HepG2 (cell line): ENCODE measurements around the gene DNAJA3. TPM values are rescaled to one million over a fixed set of nuclear protein-coding genes. Genes with fewer than 3 reads are reported as not detected.

ENCODE experiments used
- CENPX ChIP-seq: sonication (generic); formaldehyde crosslinking; IDR thresholded peaks from 2 replicates; pipeline ENCODE4 v1.9.0; 2021; ENCODE audit warnings: mild to moderate bottlenecking, missing genetic modification reagents, moderate library complexity
- E2F5 ChIP-seq: sonication (generic); formaldehyde crosslinking; conservative IDR thresholded peaks from 2 replicates; pipeline ENCODE4 v1.4.0; 2020; ENCODE audit warnings: missing genetic modification reagents
- HDAC2 ChIP-seq: sonication (generic); formaldehyde crosslinking; IDR thresholded peaks from 2 replicates; pipeline ENCODE4 v1.4.0; 2020; ENCODE audit warnings: missing genetic modification reagents
- KLF15 ChIP-seq: sonication (generic); formaldehyde crosslinking; IDR thresholded peaks from 2 replicates; pipeline ENCODE4 v1.8.1; 2023; ENCODE audit warnings: borderline replicate concordance, mild to moderate bottlenecking, inconsistent platforms, missing genetic modification reagents, mixed read lengths
- MAF1 ChIP-seq: sonication (generic); formaldehyde crosslinking; IDR thresholded peaks from 2 replicates; pipeline ENCODE4 v1.5.0; 2020; ENCODE audit warnings: missing genetic modification reagents, borderline replicate concordance
- MED1 ChIP-seq: sonication (generic); formaldehyde crosslinking; IDR thresholded peaks from 2 replicates; pipeline ENCODE4 v1.4.0; 2020; ENCODE audit warnings: missing genetic modification reagents
- RCOR2 ChIP-seq: IDR thresholded peaks from 2 replicates; pipeline ENCODE4 v1.6.1; 2016; ENCODE audit warnings: missing biosample characterization, missing genetic modification reagents
- SRF ChIP-seq: IDR thresholded peaks from 2 replicates; pipeline ENCODE4 v1.6.1; 2011; ENCODE audit warnings: mild to moderate bottlenecking, low read depth, low read length, moderate library complexity
- TARDBP ChIP-seq: sonication (generic); formaldehyde crosslinking; IDR thresholded peaks from 2 replicates; pipeline ENCODE4 v1.8.0; 2022; ENCODE audit warnings: mild to moderate bottlenecking, missing genetic modification reagents
- TBX2 ChIP-seq: sonication (generic); formaldehyde crosslinking; IDR thresholded peaks from 2 replicates; pipeline ENCODE4 v1.5.0; 2020; ENCODE audit warnings: missing genetic modification reagents, mild to moderate bottlenecking, borderline replicate concordance
- TOE1 ChIP-seq: sonication (generic); formaldehyde crosslinking; IDR thresholded peaks from 2 replicates; pipeline ENCODE4 v1.4.0; 2020; ENCODE audit warnings: mild to moderate bottlenecking, missing genetic modification reagents
- TRIM22 ChIP-seq: fragments of 450-650 bp; IDR thresholded peaks from 2 replicates; pipeline ENCODE4 v1.6.1; 2017
- ZNF570 ChIP-seq: sonication (generic); formaldehyde crosslinking; IDR thresholded peaks from 2 replicates; pipeline ENCODE4 v1.4.0; 2020; ENCODE audit warnings: mild to moderate bottlenecking, missing genetic modification reagents, borderline replicate concordance
- ZNF609 ChIP-seq: sonication (generic); formaldehyde crosslinking; IDR thresholded peaks from 2 replicates; pipeline ENCODE4 v1.4.0; 2020; ENCODE audit warnings: mild to moderate bottlenecking, missing genetic modification reagents, borderline replicate concordance
- ZNF724P ChIP-seq: sonication (generic); formaldehyde crosslinking; IDR thresholded peaks from 2 replicates; pipeline ENCODE4 v1.8.0; 2022; ENCODE audit warnings: missing genetic modification reagents, borderline replicate concordance
- polyA plus RNA-seq, 8 experiments: library from polyadenylated mRNA; depleted of rRNA in 3 of 8; stranded (reverse) in 7 of 8; unstranded in 1 of 8; fragments of >200 nt; fragmentation: Illumina TruSeq in 4 of 8; extraction: Trizol in 4 of 8; gene quantifications; 2 replicates each; pipeline versions ENCODE4 v1.2.1 to v1.2.3, GENCODE V29; 2011 to 2016; ENCODE audit warnings: low read depth in 4 of 8, missing spikeins in 1 of 8, mixed read lengths in 1 of 8; ENCODE audit not compliant: insufficient read depth in 1 of 8
- total RNA-seq, 5 experiments: library from RNA; depleted of rRNA; stranded (reverse); fragments of >200 nt; fragmentation: Illumina TruSeq; extraction: Trizol; gene quantifications; 2 replicates each; pipeline ENCODE4 v1.2.3, GENCODE V29; 2016; ENCODE audit warnings: low read depth in 1 of 5
- TF ChIP-seq, protein P1 (sequence below): sonication (generic); formaldehyde crosslinking; IDR thresholded peaks from 2 replicates; pipeline ENCODE4 v1.8.0; 2022; ENCODE audit warnings: missing genetic modification reagents, mild to moderate bottlenecking, moderate library complexity, borderline replicate concordance
- TF ChIP-seq, protein P2 (sequence below): sonication (generic); formaldehyde crosslinking; IDR thresholded peaks from 2 replicates; pipeline ENCODE4 v1.4.0; 2020; ENCODE audit warnings: mild to moderate bottlenecking, missing genetic modification reagents, borderline replicate concordance

The DNAJA3 gene
- total and polyA plus RNA-seq, 2 of the 13 experiments (the other 11 are each of a cell fraction or from before 2014, with no cell fraction given), result 77.0 to 83.3 TPM

DNA sequence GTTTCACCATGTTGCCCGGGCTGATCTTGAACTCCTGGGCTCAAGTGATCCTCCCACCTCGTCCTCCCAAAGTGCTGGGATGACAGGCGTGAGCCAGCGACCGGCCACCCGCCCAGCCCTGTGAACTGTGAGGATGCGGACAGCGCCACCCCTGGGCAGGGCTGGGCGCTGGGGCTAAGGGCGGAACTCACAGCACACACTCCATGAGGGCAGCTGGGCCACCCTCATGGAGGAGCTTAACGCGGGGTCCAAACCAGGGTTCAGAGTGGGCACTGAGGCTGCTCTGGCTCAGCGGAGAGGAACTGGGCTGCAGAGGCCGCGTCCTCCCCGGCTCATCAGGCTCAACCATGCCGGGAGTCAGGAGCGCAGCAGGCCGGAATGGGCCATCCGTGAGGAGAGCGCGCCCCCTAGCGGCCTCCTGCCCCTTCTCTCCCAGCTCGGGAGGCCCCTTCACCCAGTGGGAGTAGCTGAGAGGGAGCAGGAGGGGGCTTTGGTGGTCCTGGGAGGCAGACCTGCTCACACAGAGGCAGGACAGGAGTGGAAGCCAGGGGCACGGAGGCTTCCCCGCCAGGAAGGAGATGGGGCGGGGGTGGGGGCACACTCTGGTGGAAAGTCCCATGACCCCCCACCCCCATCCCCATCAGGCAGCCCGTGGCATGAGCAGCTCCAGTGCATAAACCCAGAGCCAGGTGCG is 23.1 kb upstream of the DNAJA3 start (continued):
- TF ChIP-seq, protein P1, sequence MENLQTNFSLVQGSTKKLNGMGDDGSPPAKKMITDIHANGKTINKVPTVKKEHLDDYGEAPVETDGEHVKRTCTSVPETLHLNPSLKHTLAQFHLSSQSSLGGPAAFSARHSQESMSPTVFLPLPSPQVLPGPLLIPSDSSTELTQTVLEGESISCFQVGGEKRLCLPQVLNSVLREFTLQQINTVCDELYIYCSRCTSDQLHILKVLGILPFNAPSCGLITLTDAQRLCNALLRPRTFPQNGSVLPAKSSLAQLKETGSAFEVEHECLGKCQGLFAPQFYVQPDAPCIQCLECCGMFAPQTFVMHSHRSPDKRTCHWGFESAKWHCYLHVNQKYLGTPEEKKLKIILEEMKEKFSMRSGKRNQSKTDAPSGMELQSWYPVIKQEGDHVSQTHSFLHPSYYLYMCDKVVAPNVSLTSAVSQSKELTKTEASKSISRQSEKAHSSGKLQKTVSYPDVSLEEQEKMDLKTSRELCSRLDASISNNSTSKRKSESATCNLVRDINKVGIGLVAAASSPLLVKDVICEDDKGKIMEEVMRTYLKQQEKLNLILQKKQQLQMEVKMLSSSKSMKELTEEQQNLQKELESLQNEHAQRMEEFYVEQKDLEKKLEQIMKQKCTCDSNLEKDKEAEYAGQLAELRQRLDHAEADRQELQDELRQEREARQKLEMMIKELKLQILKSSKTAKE (CRISPR knock-in tag), result no peak
- TF ChIP-seq RCOR2 (CRISPR knock-in tag), result no peak
- TF ChIP-seq TOE1, result no peak
- TF ChIP-seq E2F5 (CRISPR knock-in tag), result no peak
- TF ChIP-seq SRF, result no peak
- no peak for TF ChIP-seq TRIM22
- TF ChIP-seq TARDBP (CRISPR knock-in tag), result no peak
- no peak for TF ChIP-seq CENPX (CRISPR knock-in tag)
- TF ChIP-seq ZNF609 (CRISPR knock-in tag), result no peak
- no peak for TF ChIP-seq ZNF724P (CRISPR knock-in tag)
- peak; percentile 32; the same call in 1 of the 2 replicates for TF ChIP-seq TBX2 (CRISPR knock-in tag)
- TF ChIP-seq MAF1 (CRISPR knock-in tag), result 0 out of 2 replicates have a peak, but pooled peaks have one; percentile 53
- TF ChIP-seq HDAC2 (CRISPR knock-in tag), result no peak
- TF ChIP-seq MED1 (CRISPR knock-in tag), result no peak
- TF ChIP-seq ZNF570 (CRISPR knock-in tag), result no peak
- TF ChIP-seq, protein P2, sequence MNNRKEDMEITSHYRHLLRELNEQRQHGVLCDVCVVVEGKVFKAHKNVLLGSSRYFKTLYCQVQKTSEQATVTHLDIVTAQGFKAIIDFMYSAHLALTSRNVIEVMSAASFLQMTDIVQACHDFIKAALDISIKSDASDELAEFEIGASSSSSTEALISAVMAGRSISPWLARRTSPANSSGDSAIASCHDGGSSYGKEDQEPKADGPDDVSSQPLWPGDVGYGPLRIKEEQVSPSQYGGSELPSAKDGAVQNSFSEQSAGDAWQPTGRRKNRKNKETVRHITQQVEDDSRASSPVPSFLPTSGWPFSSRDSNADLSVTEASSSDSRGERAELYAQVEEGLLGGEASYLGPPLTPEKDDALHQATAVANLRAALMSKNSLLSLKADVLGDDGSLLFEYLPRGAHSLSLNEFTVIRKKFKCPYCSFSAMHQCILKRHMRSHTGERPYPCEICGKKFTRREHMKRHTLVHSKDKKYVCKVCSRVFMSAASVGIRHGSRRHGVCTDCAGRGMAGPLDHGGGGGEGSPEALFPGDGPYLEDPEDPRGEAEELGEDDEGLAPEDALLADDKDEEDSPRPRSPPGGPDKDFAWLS, result 0 out of 2 replicates have a peak, but pooled peaks have one; percentile 63
- TF ChIP-seq KLF15 (CRISPR knock-in tag), result no peak
